Kidney epithelial cell (primary cell): ENCODE results near the gene CCND2. TPM values are rescaled to one million over a fixed set of nuclear protein-coding genes. Genes with fewer than 3 reads are reported as not detected.

Experiments used
- DNase-seq: peaks from one replicate; pipeline ENCODE4 v3.0.0-alpha.2; 2010; ENCODE audit warnings: low read depth
- H3K27me3 ChIP-seq: 2 replicates; pipeline ENCODE4 v1.6.0; 2011; ENCODE audit warnings: low read length; ENCODE audit not compliant: control insufficient read depth, insufficient read depth
- H3K36me3 ChIP-seq: 2 replicates; pipeline ENCODE4 v1.5.1; 2011; ENCODE audit warnings: low read length; ENCODE audit not compliant: control insufficient read depth, insufficient read depth
- H3K4me3 ChIP-seq: 2 replicates; pipeline ENCODE4 v1.5.1; 2011; ENCODE audit warnings: low read depth, mild to moderate bottlenecking, control low read depth, low read length
- total RNA-seq: library from RNA; depleted of rRNA; stranded (reverse); fragments of >200 nt; gene quantifications from 2 replicates; pipeline ENCODE4 v1.2.3, GENCODE V29; 2015
- TF ChIP-seq, protein P1 (sequence below): IDR thresholded peaks from 2 replicates; pipeline ENCODE4 v1.5.1; 2011; ENCODE audit warnings: mild to moderate bottlenecking, moderate library complexity, low read length, control low read depth, inconsistent platforms; ENCODE audit not compliant: insufficient read depth, poor library complexity, severe bottlenecking

CCND2 gene
- total RNA-seq, 1 donor from 2014 or later = 88.3 TPM

- Histone ChIP-seq H3K27me3 (no peaks in the 10 kb centered on the region), H3K4me3 (no peak overlapping the region), H3K36me3 (no peaks in the 10 kb centered on the region)
- TF ChIP-seq, protein P1, sequence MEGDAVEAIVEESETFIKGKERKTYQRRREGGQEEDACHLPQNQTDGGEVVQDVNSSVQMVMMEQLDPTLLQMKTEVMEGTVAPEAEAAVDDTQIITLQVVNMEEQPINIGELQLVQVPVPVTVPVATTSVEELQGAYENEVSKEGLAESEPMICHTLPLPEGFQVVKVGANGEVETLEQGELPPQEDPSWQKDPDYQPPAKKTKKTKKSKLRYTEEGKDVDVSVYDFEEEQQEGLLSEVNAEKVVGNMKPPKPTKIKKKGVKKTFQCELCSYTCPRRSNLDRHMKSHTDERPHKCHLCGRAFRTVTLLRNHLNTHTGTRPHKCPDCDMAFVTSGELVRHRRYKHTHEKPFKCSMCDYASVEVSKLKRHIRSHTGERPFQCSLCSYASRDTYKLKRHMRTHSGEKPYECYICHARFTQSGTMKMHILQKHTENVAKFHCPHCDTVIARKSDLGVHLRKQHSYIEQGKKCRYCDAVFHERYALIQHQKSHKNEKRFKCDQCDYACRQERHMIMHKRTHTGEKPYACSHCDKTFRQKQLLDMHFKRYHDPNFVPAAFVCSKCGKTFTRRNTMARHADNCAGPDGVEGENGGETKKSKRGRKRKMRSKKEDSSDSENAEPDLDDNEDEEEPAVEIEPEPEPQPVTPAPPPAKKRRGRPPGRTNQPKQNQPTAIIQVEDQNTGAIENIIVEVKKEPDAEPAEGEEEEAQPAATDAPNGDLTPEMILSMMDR = no peak
- no peak for DNase-seq
These were observed 43.0 kb upstream of the CCND2 start for GRCh38 chr12:4230526-4230925.

DNA sequence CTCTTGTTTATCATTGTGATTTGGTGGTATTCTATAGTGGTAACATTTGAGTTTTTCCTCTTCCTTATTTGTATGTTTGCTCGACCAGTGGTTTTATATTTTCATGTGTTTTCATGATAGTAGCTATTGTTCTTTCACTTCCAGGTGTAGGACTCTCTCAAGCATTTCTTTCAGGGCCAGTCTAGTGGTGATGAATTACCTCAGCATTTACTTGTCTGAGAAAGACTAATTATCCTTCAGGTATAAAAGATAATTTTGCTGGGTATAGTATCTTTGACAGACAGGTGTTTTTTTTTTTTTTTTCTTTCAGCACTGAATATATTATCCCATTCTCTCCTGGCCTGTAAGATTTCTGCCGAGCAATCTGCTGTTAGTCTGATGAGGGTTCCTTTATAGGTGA lies 35.0 kb upstream of the CCND2 start:
- Histone ChIP-seq H3K4me3 (no peak overlapping the region), H3K27me3 (no peaks in the 10 kb centered on the region), H3K36me3 (no peaks in the 10 kb centered on the region)
- TF ChIP-seq, protein P1 = no peak
- no peak for DNase-seq

GRCh38 chr12:4239746-4240145 lies 33.8 kb upstream of the CCND2 start:
- DNase-seq = no peak
- Histone ChIP-seq H3K4me3 (no peak overlapping the region), H3K27me3 (no peaks in the 10 kb centered on the region), H3K36me3 (no peaks in the 10 kb centered on the region)
- TF ChIP-seq, protein P1 = no peak

DNA sequence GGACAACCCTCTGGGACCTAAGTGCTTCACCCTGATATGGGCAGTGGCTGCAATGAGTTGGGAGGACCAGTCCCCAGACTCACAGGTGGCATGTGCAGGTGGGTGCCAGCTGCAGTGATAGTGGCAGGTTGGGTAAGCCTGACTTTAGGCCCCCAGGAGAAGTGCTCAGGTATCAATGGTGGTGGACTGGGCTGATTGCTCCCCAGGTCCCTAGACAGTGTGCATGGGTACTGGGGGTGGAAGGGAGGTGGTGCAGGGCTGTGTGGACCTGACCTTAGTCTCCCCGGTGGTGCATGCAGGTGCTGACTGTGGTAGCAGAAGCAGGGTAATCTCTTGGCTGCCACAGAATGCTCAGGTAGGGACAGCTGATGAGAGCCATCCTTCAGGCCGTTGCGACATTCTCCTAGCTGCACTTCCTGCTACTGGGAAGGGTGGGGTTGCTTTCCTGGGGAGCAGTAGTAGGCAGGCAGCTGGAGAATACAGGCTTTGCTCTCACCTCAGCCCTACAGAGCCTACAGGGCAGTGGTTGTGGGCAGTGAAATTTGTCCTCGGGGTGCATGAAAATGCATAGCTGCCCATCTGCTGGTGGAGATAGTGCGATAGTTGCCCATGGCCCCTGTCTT lies 33.3 kb upstream of the CCND2 start:
- no peaks in the 10 kb centered on the region for H3K27me3 ChIP-seq
- H3K4me3 ChIP-seq = no peak overlapping the region
- no peaks in the 10 kb centered on the region for H3K36me3 ChIP-seq
- TF ChIP-seq, protein P1 = no peak
- DNase-seq = no peak

GRCh38 chr12:4240981-4241380 lies 32.6 kb upstream of the CCND2 start:
- Histone ChIP-seq H3K4me3 (no peak overlapping the region), H3K36me3 (no peaks in the 10 kb centered on the region), H3K27me3 (no peaks in the 10 kb centered on the region)
- TF ChIP-seq, protein P1 = no peak
- DNase-seq = no peak

GRCh38 chr12:4241592-4241991 lies 32.0 kb upstream of the CCND2 start:
- Histone ChIP-seq H3K4me3 (no peak overlapping the region), H3K27me3 (no peaks in the 10 kb centered on the region), H3K36me3 (no peaks in the 10 kb centered on the region)
- TF ChIP-seq, protein P1 = no peak
- DNase-seq = no peak
